HEK293 (cell line): Measurements from ENCODE around the gene GTPBP1.

Source experiments
- CTCF ChIA-PET: fragments of 350-600 bp; formaldehyde crosslinking; extraction: SDS; loops from one replicate; lab custom pipeline; 2021; ENCODE audit warnings: antibody characterized with exemption; lab: Yijun Ruan, JAX
- POLR2A ChIA-PET: fragments of 300-600 bp; formaldehyde crosslinking; extraction: SDS; loops from one replicate; lab custom pipeline; 2020; ENCODE audit warnings: antibody characterized with exemption, inconsistent platforms; lab: Yijun Ruan, JAX
- H3K27ac ChIP-seq: fragments of 200-500 bp; sonication (Bioruptor generic); 2 replicates; pipeline ENCODE4 v1.5.1; 2014; ENCODE audit warnings: low read depth, low read length, control low read depth, inconsistent platforms; ENCODE audit errors: extremely low read depth
- H3K36me3 ChIP-seq, 2 experiments: fragments of 200-500 bp in 1 of 2; sonication (Bioruptor generic) in 1 of 2; 1 replicate in 1 of 2; 2 replicates in 1 of 2; pipeline ENCODE4 v1.5.1; 2014 to 2017; ENCODE audit warnings: inconsistent platforms in 2 of 2, low read length in 2 of 2; ENCODE audit not compliant: control insufficient read depth in 2 of 2, insufficient read depth in 1 of 2
- H3K4me1 ChIP-seq: fragments of 200-500 bp; sonication (Bioruptor generic); 2 replicates; pipeline ENCODE4 v1.5.1; 2014; ENCODE audit warnings: mild to moderate bottlenecking, low read length, inconsistent platforms; ENCODE audit not compliant: control insufficient read depth, insufficient read depth
- H3K4me3 ChIP-seq: 2 replicates; pipeline ENCODE4 v1.5.1; 2011; ENCODE audit warnings: low read depth, mild to moderate bottlenecking, control low read depth, low read length, moderate library complexity
- H3K9me3 ChIP-seq: fragments of 200-500 bp; sonication (Bioruptor generic); 2 replicates; pipeline ENCODE4 v1.5.1; 2014; ENCODE audit warnings: low read depth, low read length, inconsistent platforms; ENCODE audit not compliant: control insufficient read depth, insufficient read depth
- CTCF ChIP-seq: fragments of 450-650 bp; formaldehyde crosslinking; IDR thresholded peaks from 2 replicates; pipeline ENCODE4 v1.5.1; 2016; ENCODE audit warnings: missing biosample characterization, missing genetic modification characterization
- EGR2 ChIP-seq: fragments of 450-650 bp; formaldehyde crosslinking; IDR thresholded peaks from 2 replicates; pipeline ENCODE4 v1.5.1; 2016; ENCODE audit warnings: low read depth, missing biosample characterization, missing genetic modification characterization
- HIC1 ChIP-seq: fragments of 450-650 bp; formaldehyde crosslinking; IDR thresholded peaks from 2 replicates; pipeline ENCODE4 v1.5.1; 2016; ENCODE audit warnings: missing biosample characterization, missing genetic modification characterization
- INSM2 ChIP-seq: fragments of 450-650 bp; formaldehyde crosslinking; IDR thresholded peaks from 2 replicates; pipeline ENCODE4 v1.5.1; 2016; ENCODE audit warnings: missing biosample characterization, missing genetic modification characterization
- KLF8 ChIP-seq: fragments of 450-650 bp; formaldehyde crosslinking; IDR thresholded peaks from 2 replicates; pipeline ENCODE4 v1.5.1; 2016; ENCODE audit warnings: missing biosample characterization, missing genetic modification characterization
- SCRT1 ChIP-seq: fragments of 450-650 bp; formaldehyde crosslinking; IDR thresholded peaks from 2 replicates; pipeline ENCODE4 v1.5.1; 2016; ENCODE audit warnings: missing biosample characterization, missing genetic modification characterization, borderline replicate concordance
- SCRT2 ChIP-seq: fragments of 450-650 bp; formaldehyde crosslinking; IDR thresholded peaks from 2 replicates; pipeline ENCODE4 v1.5.1; 2016; ENCODE audit warnings: missing biosample characterization, missing genetic modification characterization
- SP3 ChIP-seq: fragments of 450-650 bp; formaldehyde crosslinking; IDR thresholded peaks from 2 replicates; pipeline ENCODE4 v1.5.1; 2016; ENCODE audit warnings: missing biosample characterization, missing genetic modification characterization
- ZBTB17 ChIP-seq: fragments of 450-650 bp; formaldehyde crosslinking; IDR thresholded peaks from 2 replicates; pipeline ENCODE4 v1.5.1; 2016; ENCODE audit warnings: missing biosample characterization, missing genetic modification characterization
- ZNF280D ChIP-seq: fragments of 450-650 bp; formaldehyde crosslinking; IDR thresholded peaks from 2 replicates; pipeline ENCODE4 v1.5.1; 2016; ENCODE audit warnings: missing biosample characterization, missing genetic modification characterization
- ZNF324 ChIP-seq: fragments of 450-650 bp; formaldehyde crosslinking; IDR thresholded peaks from 2 replicates; pipeline ENCODE4 v1.5.1; 2016; ENCODE audit warnings: missing biosample characterization, missing genetic modification characterization
- ZNF449 ChIP-seq: fragments of 450-650 bp; formaldehyde crosslinking; IDR thresholded peaks from 2 replicates; pipeline ENCODE4 v1.5.1; 2017; ENCODE audit warnings: missing biosample characterization, mild to moderate bottlenecking, missing genetic modification characterization, moderate library complexity
- ZNF561 ChIP-seq: fragments of 450-650 bp; IDR thresholded peaks from 2 replicates; pipeline ENCODE4 v1.5.1; 2018; ENCODE audit warnings: missing biosample characterization, missing genetic modification characterization, borderline replicate concordance
- ZNF600 ChIP-seq: fragments of 450-650 bp; formaldehyde crosslinking; IDR thresholded peaks from 2 replicates; pipeline ENCODE4 v1.5.1; 2016; ENCODE audit warnings: missing biosample characterization, missing genetic modification characterization
- ZNF654 ChIP-seq: fragments of 450-650 bp; formaldehyde crosslinking; IDR thresholded peaks from 2 replicates; pipeline ENCODE4 v1.5.1; 2016; ENCODE audit warnings: low read depth, missing biosample characterization, missing genetic modification characterization

The GTPBP1 gene

GRCh38 chr22:38732251-38732815 lies 26.6 kb downstream of the GTPBP1 start (continued):
- TF ChIP-seq ZNF449 (tag by site-specific recombination) (no peak), ZNF324 (tag by site-specific recombination) (no peak), ZNF600 (tag by site-specific recombination) (peak; percentile 67), EGR2 (no peak), ZBTB17 (tag by site-specific recombination) (peak; percentile 22; the same call in 1 of the 2 replicates)

- H3K9me3 ChIP-seq = no peaks in the 10 kb centered on the region
- TF ChIP-seq KLF8 = 0 out of 2 replicates have a peak, but pooled peaks have one; percentile 23
- TF ChIP-seq SCRT1 (tag by site-specific recombination) = peak; percentile 57; the same call in 1 of the 2 replicates
- peak; percentile 31 for TF ChIP-seq ZNF654 (tag by site-specific recombination)
- TF ChIP-seq ZNF561 = no peak
- TF ChIP-seq INSM2 (tag by site-specific recombination) = no peak
- peak; percentile 43; the same call in 1 of the 2 replicates for TF ChIP-seq CTCF
- TF ChIP-seq SCRT2 (tag by site-specific recombination) = peak; percentile 86
- TF ChIP-seq SP3 = no peak
- no peaks in the 10 kb centered on the region for H3K4me1 ChIP-seq
- ChIA-PET POLR2A (interaction anchor here (1.2 to 3.0 kb wide), 3 partner anchors 9 to 28 kb away, joined by 3 to 23 read pairs (median 4); partner anchors contain the start of gene GTPBP1), CTCF (interaction anchor here (0.6 to 3.8 kb wide), 17 partner anchors 8 to 749 kb away, joined by 3 to 39 read pairs (median 5); no protein-coding TSS in a partner anchor)
- no peak overlapping the region for H3K27ac ChIP-seq
- peaks cover 12 to 96% of the 10 kb centered on the region in 2 experiments; a peak in 2 of 3 replicates for H3K36me3 ChIP-seq
- H3K4me3 ChIP-seq = no peak overlapping the region
These were observed 27.6 kb downstream of the GTPBP1 start for GRCh38 chr22:38733329-38733723.

GRCh38 chr22:38733724-38734381 lies 28.1 kb downstream of the GTPBP1 start:
- no peaks in the 10 kb centered on the region for H3K9me3 ChIP-seq
- POLR2A ChIA-PET = interaction anchor here (0.8 to 3.0 kb wide), 5 partner anchors 9 to 117 kb away, joined by 3 to 23 read pairs (median 4); partner anchors contain the start of gene GTPBP1
- H3K27ac ChIP-seq = peak overlapping the region; percentile 53; the same call in 1 of the 2 replicates
- no peak overlapping the region for H3K4me3 ChIP-seq
- no peaks in the 10 kb centered on the region for H3K4me1 ChIP-seq
- peaks cover 17 to 96% of the 10 kb centered on the region in 2 experiments; a peak in 2 of 3 replicates for H3K36me3 ChIP-seq
- CTCF ChIA-PET = interaction anchor here (0.6 to 3.8 kb wide), 15 partner anchors 9 to 682 kb away, joined by 3 to 39 read pairs (median 4); no protein-coding TSS in a partner anchor
- TF ChIP-seq HIC1 (tag by site-specific recombination) (peak; percentile 40; the same call in 1 of the 2 replicates), ZNF280D (tag by site-specific recombination) (no peak)
